IMR-90 (cell line): ENCODE data around the gene GALM. TPM values are rescaled to one million over a fixed set of nuclear protein-coding genes. Genes with fewer than 3 reads are reported as not detected.

Experiments used
- ATAC-seq: fragments of 200-7000 bp; cut with Tn5 transposase; 2 replicates; pipeline ENCODE4 v1.9.1; 2020; ENCODE audit warnings: low read depth, mild to moderate bottlenecking, moderate library complexity
- BruUV-seq: library from RNA; stranded (reverse); fragments of 400-500 nt; replicated peaks from 2 replicates; lab custom pipeline; 2021; lab: Mats Ljungman, UMichigan
- CTCF ChIA-PET: fragments of 300-600 bp; formaldehyde crosslinking; extraction: SDS; loops from one replicate; lab custom pipeline; 2021; ENCODE audit warnings: antibody characterized with exemption; lab: Yijun Ruan, JAX
- POLR2A ChIA-PET: fragments of 300-600 bp; sonication (Branson Sonifier 250); formaldehyde crosslinking; loops from one replicate; lab custom pipeline; 2022; ENCODE audit warnings: antibody characterized with exemption; ENCODE audit not compliant: unreplicated experiment; lab: Charles Lee
- DNase-seq: peaks from one replicate; pipeline ENCODE4 v3.0.0; 2013
- H2AFZ ChIP-seq: replicated peaks from 2 replicates; pipeline ENCODE3; 2013; ENCODE audit warnings: low read length, mild to moderate bottlenecking; ENCODE audit not compliant: poor library complexity
- H2AK5ac ChIP-seq: 2 replicates; pipeline ENCODE4 v1.6.1; 2013; ENCODE audit warnings: low read depth, low read length, inconsistent platforms
- H2AK9ac ChIP-seq: replicated peaks from 2 replicates; pipeline ENCODE3; 2013; ENCODE audit warnings: mild to moderate bottlenecking, low read depth, low read length, moderate library complexity; ENCODE audit not compliant: poor library complexity
- H2BK120ac ChIP-seq: 2 replicates; pipeline ENCODE4 v1.6.1; 2013; ENCODE audit warnings: low read depth, low read length, inconsistent platforms
- H2BK15ac ChIP-seq: 3 replicates; pipeline ENCODE4 v1.6.1; 2013; ENCODE audit warnings: low read depth, low read length, inconsistent platforms
- H2BK20ac ChIP-seq: 2 replicates; pipeline ENCODE4 v1.6.1; 2013; ENCODE audit warnings: low read depth, mild to moderate bottlenecking, inconsistent platforms, low read length, moderate library complexity
- H2BK5ac ChIP-seq: 2 replicates; pipeline ENCODE4 v1.6.1; 2013; ENCODE audit warnings: mild to moderate bottlenecking, low read depth, low read length, inconsistent platforms; ENCODE audit not compliant: poor library complexity, severe bottlenecking
- H3K14ac ChIP-seq: replicated peaks from 2 replicates; pipeline ENCODE4 v1.6.1; 2013; ENCODE audit warnings: low read depth, low read length, inconsistent platforms
- H3K18ac ChIP-seq: 2 replicates; pipeline ENCODE4 v1.6.1; 2013; ENCODE audit warnings: low read depth, low read length, control low read depth
- H3K23ac ChIP-seq: 2 replicates; pipeline ENCODE4 v1.6.1; 2013; ENCODE audit warnings: low read depth, low read length, inconsistent platforms
- H3K27ac ChIP-seq: 2 replicates; pipeline ENCODE4 v1.5.1; 2013; ENCODE audit warnings: mild to moderate bottlenecking, control low read depth, low read length; ENCODE audit not compliant: insufficient read depth
- H3K27me3 ChIP-seq: 2 replicates; pipeline ENCODE4 v1.6.1; 2013; ENCODE audit warnings: low read length; ENCODE audit not compliant: control insufficient read depth, insufficient read depth
- H3K36me3 ChIP-seq: 2 replicates; pipeline ENCODE4 v1.6.1; 2013; ENCODE audit warnings: low read length, mixed read lengths; ENCODE audit not compliant: control insufficient read depth, insufficient read depth
- H3K4ac ChIP-seq: 2 replicates; pipeline ENCODE4 v1.6.1; 2013; ENCODE audit warnings: low read depth, low read length, inconsistent platforms
- H3K4me1 ChIP-seq: 2 replicates; pipeline ENCODE4 v1.6.1; 2013; ENCODE audit warnings: low read length, mixed read lengths; ENCODE audit not compliant: control insufficient read depth, insufficient read depth
- H3K4me2 ChIP-seq: 2 replicates; pipeline ENCODE4 v1.6.1; 2013; ENCODE audit warnings: low read depth, mild to moderate bottlenecking, control low read depth, low read length, moderate library complexity
- H3K4me3 ChIP-seq: 2 replicates; pipeline ENCODE4 v1.5.1; 2013; ENCODE audit warnings: low read depth, mild to moderate bottlenecking, control low read depth, low read length, moderate library complexity; ENCODE audit not compliant: insufficient read depth
- H3K56ac ChIP-seq: 2 replicates; pipeline ENCODE4 v1.6.1; 2013; ENCODE audit warnings: low read length, inconsistent platforms; ENCODE audit not compliant: insufficient read depth; ENCODE audit errors: extremely low read depth
- H3K79me1 ChIP-seq, 2 experiments: 2 replicates each; pipeline ENCODE4 v1.6.1; 2013; ENCODE audit warnings: low read length in 2 of 2, inconsistent platforms in 1 of 2, low read depth in 1 of 2
- H3K9ac ChIP-seq: 2 replicates; pipeline ENCODE4 v1.6.1; 2013; ENCODE audit warnings: low read depth, low read length, control low read depth
- H3K9me1 ChIP-seq: 2 replicates; pipeline ENCODE4 v1.6.1; 2013; ENCODE audit warnings: low read length, inconsistent platforms; ENCODE audit not compliant: insufficient read depth
- H3K9me3 ChIP-seq: 2 replicates; pipeline ENCODE4 v1.6.1; 2013; ENCODE audit warnings: low read length; ENCODE audit not compliant: control insufficient read depth, insufficient read depth
- H4K20me1 ChIP-seq: 2 replicates; pipeline ENCODE4 v1.6.1; 2013; ENCODE audit warnings: low read length, inconsistent platforms; ENCODE audit not compliant: insufficient read depth
- H4K5ac ChIP-seq: 2 replicates; pipeline ENCODE4 v1.6.1; 2013; ENCODE audit warnings: mild to moderate bottlenecking, low read depth, low read length, control low read depth
- H4K8ac ChIP-seq, 2 experiments: 2 replicates each; pipeline ENCODE4 v1.6.1; 2013; ENCODE audit warnings: low read depth in 2 of 2, low read length in 2 of 2, control low read depth in 1 of 2, inconsistent platforms in 1 of 2
- H4K91ac ChIP-seq: 2 replicates; pipeline ENCODE4 v1.6.1; 2013; ENCODE audit warnings: low read depth, low read length, inconsistent platforms; ENCODE audit not compliant: insufficient read depth
- CHD1 ChIP-seq: IDR thresholded peaks from 2 replicates; pipeline ENCODE4 v1.6.1; 2012; ENCODE audit warnings: low read depth, low read length, improper control_type of control experiment
- FOS ChIP-seq: fragments of 150-350 bp; IDR thresholded peaks from 2 replicates; pipeline ENCODE4 v1.6.1; 2016; ENCODE audit warnings: low read depth, low read length
- MAZ ChIP-seq: IDR thresholded peaks from 2 replicates; pipeline ENCODE4 v1.6.1; 2012; ENCODE audit warnings: low read depth, mild to moderate bottlenecking, low read length, improper control_type of control experiment, moderate library complexity, borderline replicate concordance
- MXI1 ChIP-seq: IDR thresholded peaks from 2 replicates; pipeline ENCODE4 v1.6.1; 2012; ENCODE audit warnings: low read depth, mild to moderate bottlenecking, low read length, moderate library complexity, borderline replicate concordance
- RAD21 ChIP-seq: IDR thresholded peaks from 2 replicates; pipeline ENCODE4 v1.6.1; 2012; ENCODE audit warnings: low read length, improper control_type of control experiment
- RCOR1 ChIP-seq: IDR thresholded peaks from 2 replicates; pipeline ENCODE4 v1.6.1; 2012; ENCODE audit warnings: mild to moderate bottlenecking, low read length, improper control_type of control experiment; ENCODE audit not compliant: insufficient replicate concordance
- RFX5 ChIP-seq: IDR thresholded peaks from 2 replicates; pipeline ENCODE4 v1.8.0; 2012; ENCODE audit warnings: low read depth, mild to moderate bottlenecking, low read length, moderate library complexity
- SMC3 ChIP-seq: fragments of 150-350 bp; IDR thresholded peaks from 2 replicates; pipeline ENCODE4 v1.6.1; 2016; ENCODE audit warnings: low read depth, mild to moderate bottlenecking, antibody characterized with exemption, low read length, moderate library complexity
- WGBS, 2 experiments: methylation state at CpG; one replicate each; pipeline versions ENCODE4 v1.1.5 to v1.1.7; 2013; ENCODE audit warnings: missing lambda C conversion rate in 2 of 2; ENCODE audit not compliant: insufficient read length in 1 of 2; ENCODE audit errors: extremely low coverage in 2 of 2; 5-methylcytosine and 5-hydroxymethylcytosine counted together
- dilution Hi-C: fragments of 300-500 bp; cut with HindIII; formaldehyde crosslinking; loops from one replicate; pipeline ENCODE4 v1.14.3; 2018; ENCODE audit warnings: low sequenced_read_pairs; ENCODE audit not compliant: unreplicated experiment
- in situ Hi-C: fragments of 300-500 bp; cut with MboI; formaldehyde crosslinking; loops from 3 replicates; pipeline ENCODE4 v1.14.3; 2019; ENCODE audit warnings: low sequenced_read_pairs, inconsistent platforms, mixed read lengths
- intact Hi-C: fragments of 100-400 bp; cut with micrococcal nuclease; formaldehyde crosslinking; loops from 2 replicates; pipeline ENCODE4 v1.10.0; 2022
- polyA plus RNA-seq, 3 experiments: library from polyadenylated mRNA; depleted of rRNA; stranded (reverse); fragments of >200 nt; gene quantifications; 2 replicates each; pipeline ENCODE4 v1.2.3, GENCODE V29; 2012; ENCODE audit warnings: low replicate concordance in 1 of 3
- total RNA-seq: library from RNA; depleted of rRNA; stranded (reverse); fragments of >200 nt; gene quantifications from 2 replicates; pipeline ENCODE4 v1.2.3, GENCODE V29; 2012
- TF ChIP-seq, protein P1 (sequence below): fragments of 150-350 bp; IDR thresholded peaks from 2 replicates; pipeline ENCODE4 v1.6.1; 2017; ENCODE audit warnings: mild to moderate bottlenecking, antibody characterized with exemption, low read length, low read depth
- TF ChIP-seq, protein P2 (sequence below): fragments of 150-350 bp; IDR thresholded peaks from 2 replicates; pipeline ENCODE4 v1.6.1; 2016; ENCODE audit warnings: low read depth, mild to moderate bottlenecking, low read length, moderate library complexity, borderline replicate concordance

Gene GALM
- total and polyA plus RNA-seq, 2 of the 4 experiments (the other 2 are of a cell fraction): 12.1 to 24.2 TPM

DNA sequence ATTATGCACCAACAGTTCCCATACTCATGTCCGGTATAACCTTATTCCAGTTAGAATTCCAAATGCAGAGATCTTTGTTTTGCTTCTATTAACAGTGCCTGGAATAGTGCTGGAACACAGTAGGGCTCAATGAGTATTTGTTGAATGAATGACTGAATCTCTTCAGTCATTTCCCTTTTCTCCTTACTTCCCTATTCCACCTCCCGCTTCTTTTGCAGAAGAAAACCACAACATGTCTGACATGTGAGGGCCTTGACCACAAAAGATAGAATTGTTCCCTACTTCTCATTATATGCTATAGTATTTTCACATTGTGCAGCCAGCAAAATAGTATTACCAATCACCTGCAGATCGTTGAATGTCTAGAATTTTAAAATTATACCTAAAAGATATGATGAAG, 43.7 kb upstream of the GALM start:
- Histone ChIP-seq H3K9me1 (no peaks in the 10 kb centered on the region), H2AK5ac (no peak overlapping the region), H3K4me1 (no peaks in the 10 kb centered on the region), H2BK20ac (no peak overlapping the region), H3K27ac (no peak overlapping the region), H3K56ac (no peak overlapping the region), H4K20me1 (no peaks in the 10 kb centered on the region), H3K4ac (no peak overlapping the region), H3K18ac (no peak overlapping the region), H3K4me2 (no peak overlapping the region), H3K9me3 (no peaks in the 10 kb centered on the region), H2AK9ac (no peak overlapping the region), H4K5ac (no peak overlapping the region), H2BK5ac (no peak overlapping the region), H3K9ac (no peak overlapping the region), H3K14ac (no peak overlapping the region), H3K27me3 (peaks cover 14% of the 10 kb centered on the region), H2BK15ac (no peak overlapping the region), H4K8ac (no peak overlapping the region), H2BK120ac (no peak overlapping the region), H3K36me3 (no peaks in the 10 kb centered on the region), H3K79me1 (no peaks in the 10 kb centered on the region), H2AFZ (no peak overlapping the region), H3K23ac (no peak overlapping the region), H4K91ac (no peak overlapping the region), H3K4me3 (no peak overlapping the region)
- dilution Hi-C loops: no loop called here
- no TSS peak for BruUV-seq
- ATAC-seq (no peak), DNase-seq (no peak)
- TF ChIP-seq MAZ (no peak), CHD1 (no peak), RAD21 (no peak), MXI1 (no peak), RCOR1 (no peak), RFX5 (no peak), FOS (no peak), SMC3 (no peak)
- TF ChIP-seq, protein P1, sequence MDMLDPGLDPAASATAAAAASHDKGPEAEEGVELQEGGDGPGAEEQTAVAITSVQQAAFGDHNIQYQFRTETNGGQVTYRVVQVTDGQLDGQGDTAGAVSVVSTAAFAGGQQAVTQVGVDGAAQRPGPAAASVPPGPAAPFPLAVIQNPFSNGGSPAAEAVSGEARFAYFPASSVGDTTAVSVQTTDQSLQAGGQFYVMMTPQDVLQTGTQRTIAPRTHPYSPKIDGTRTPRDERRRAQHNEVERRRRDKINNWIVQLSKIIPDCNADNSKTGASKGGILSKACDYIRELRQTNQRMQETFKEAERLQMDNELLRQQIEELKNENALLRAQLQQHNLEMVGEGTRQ: no peak
- TF ChIP-seq, protein P2, sequence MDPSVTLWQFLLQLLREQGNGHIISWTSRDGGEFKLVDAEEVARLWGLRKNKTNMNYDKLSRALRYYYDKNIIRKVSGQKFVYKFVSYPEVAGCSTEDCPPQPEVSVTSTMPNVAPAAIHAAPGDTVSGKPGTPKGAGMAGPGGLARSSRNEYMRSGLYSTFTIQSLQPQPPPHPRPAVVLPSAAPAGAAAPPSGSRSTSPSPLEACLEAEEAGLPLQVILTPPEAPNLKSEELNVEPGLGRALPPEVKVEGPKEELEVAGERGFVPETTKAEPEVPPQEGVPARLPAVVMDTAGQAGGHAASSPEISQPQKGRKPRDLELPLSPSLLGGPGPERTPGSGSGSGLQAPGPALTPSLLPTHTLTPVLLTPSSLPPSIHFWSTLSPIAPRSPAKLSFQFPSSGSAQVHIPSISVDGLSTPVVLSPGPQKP: no peak
- ChIA-PET CTCF (no interaction called here), POLR2A (no interaction called here)
- in situ Hi-C loops: no loop called here
- intact Hi-C loops: no loop called here
- no CpG with 5 or more reads among the region's 3 CpGs for WGBS, 2 experiments
